GM18520 (cell line): ENCODE results near the gene OPALIN.

ENCODE experiments used
- ATAC-seq: cut with Tn5 transposase; IDR thresholded peaks from one replicate; pipeline ENCODE4 v1.9.1; 2021; ENCODE audit not compliant: unreplicated experiment

The OPALIN gene

GRCh38 chr10:96301616-96302015, 57.2 kb downstream of the OPALIN start:
- no peak for ATAC-seq

GRCh38 chr10:96299383-96299782, 59.4 kb downstream of the OPALIN start:
- no peak for ATAC-seq

- ATAC-seq = no peak
Observed at GRCh38 chr10:96298362-96298761, 60.4 kb downstream of the OPALIN start.

GRCh38 chr10:96297486-96297885, 61.3 kb downstream of the OPALIN start:
- no peak for ATAC-seq

GRCh38 chr10:96295475-96295874, 63.3 kb downstream of the OPALIN start:
- ATAC-seq = no peak
